K562 (cell line): ENCODE measurements around the gene ZNF581. TPM values are rescaled to one million over a fixed set of nuclear protein-coding genes. Genes with fewer than 3 reads are reported as not detected.
A peak's percentile ranks its signal among the peaks of the same experiment; 100 is the strongest.

Source experiments
- ATAC-seq: fragments of 200-7000 bp; cut with Tn5 transposase; 3 replicates; pipeline ENCODE4 v1.9.1; 2020; ENCODE audit warnings: moderate library complexity
- BruUV-seq: library from RNA; stranded (reverse); fragments of 400-500 nt; replicated peaks from 2 replicates; lab custom pipeline; 2021; lab: Mats Ljungman, UMichigan
- CTCF ChIA-PET: fragments of 300-600 bp; formaldehyde crosslinking; extraction: SDS; loops from one replicate; lab custom pipeline; 2021; ENCODE audit warnings: low intra/inter-chr PET ratio; lab: Yijun Ruan, JAX
- POLR2A ChIA-PET: fragments of 300-600, 350-650 bp; sonication (Branson Sonifier 250); formaldehyde crosslinking; extraction: SDS; loops from one replicate; lab custom pipeline; 2021; ENCODE audit warnings: antibody characterized with exemption, inconsistent platforms; lab: Yijun Ruan, JAX
- DNase-seq, 4 experiments: peaks; one replicate each; pipeline versions ENCODE4 v3.0.0 to v3.0.0-alpha.2; 2011 to 2018; ENCODE audit warnings: low spot score in 3 of 4, mixed read lengths in 3 of 4; ENCODE audit errors: extremely low read depth in 1 of 4
- FAIRE-seq: peaks from 2 replicates; lab custom pipeline; 2011; peaks lifted over from hg19 to GRCh38; lab: Jason Lieb, UNC
- H2AFZ ChIP-seq: 2 replicates; pipeline ENCODE4 v1.6.0; 2011; ENCODE audit warnings: low read depth, low read length, control low read depth, inconsistent platforms
- H3K27ac ChIP-seq: fragments of 200-600 bp; 3 replicates; pipeline ENCODE4 v1.8.0; 2011; ENCODE audit warnings: low read depth, mild to moderate bottlenecking, control low read depth, inconsistent platforms, low read length, moderate library complexity, mixed read lengths; ENCODE audit errors: extremely low read depth
- H3K27me3 ChIP-seq, 2 experiments: fragments of 300-600 bp in 1 of 2; 2 replicates in 1 of 2; 3 replicates in 1 of 2; pipeline versions ENCODE4 v1.6.0 to v1.8.0; 2011; ENCODE audit warnings: inconsistent platforms in 2 of 2, low read length in 2 of 2, mild to moderate bottlenecking in 1 of 2, mixed read lengths in 1 of 2, moderate library complexity in 1 of 2; ENCODE audit not compliant: control insufficient read depth in 2 of 2, insufficient read depth in 2 of 2
- H3K36me3 ChIP-seq: fragments of 300-600 bp; 3 replicates; pipeline ENCODE4 v1.8.0; 2011; ENCODE audit warnings: mild to moderate bottlenecking, low read length, inconsistent platforms; ENCODE audit not compliant: control insufficient read depth, insufficient read depth
- H3K4me1 ChIP-seq, 2 experiments: fragments of 200-600 bp in 1 of 2; replicated peaks in 1 of 2; 2 replicates in 1 of 2; 3 replicates in 1 of 2; pipeline versions ENCODE4 v1.5.1 to v1.8.0; 2011; ENCODE audit warnings: inconsistent platforms in 2 of 2, low read length in 2 of 2, mild to moderate bottlenecking in 1 of 2, mixed read lengths in 1 of 2, moderate library complexity in 1 of 2; ENCODE audit not compliant: control insufficient read depth in 2 of 2, insufficient read depth in 2 of 2
- H3K4me2 ChIP-seq: 2 replicates; pipeline ENCODE4 v1.6.1; 2011; ENCODE audit warnings: low read length, control low read depth, inconsistent platforms, mixed read lengths; ENCODE audit not compliant: insufficient read depth
- H3K4me3 ChIP-seq: fragments of 200-600 bp; sonication (generic), shearing (Covaris generic); 2 replicates; pipeline ENCODE4 v1.5.1; 2016; ENCODE audit warnings: control low read depth, inconsistent platforms
- H3K79me2 ChIP-seq: fragments of 200-600 bp; 3 replicates; pipeline ENCODE4 v1.8.0; 2011; ENCODE audit warnings: low read length, inconsistent platforms; ENCODE audit not compliant: control insufficient read depth, insufficient read depth
- H3K9ac ChIP-seq, 2 experiments: 2 replicates each; pipeline versions ENCODE4 v1.6.0 to v1.6.1; 2011; ENCODE audit warnings: low read depth in 2 of 2, low read length in 2 of 2, control low read depth in 1 of 2, inconsistent platforms in 1 of 2, mild to moderate bottlenecking in 1 of 2, mixed read lengths in 1 of 2; ENCODE audit not compliant: insufficient read depth in 1 of 2
- H3K9me1 ChIP-seq: one replicate; pipeline ENCODE4 v1.6.0; 2011; ENCODE audit warnings: inconsistent platforms, mild to moderate bottlenecking, low read length, moderate library complexity; ENCODE audit not compliant: control insufficient read depth, insufficient read depth
- H3K9me3 ChIP-seq: replicated peaks from 2 replicates; pipeline ENCODE4 v1.5.1; 2011; ENCODE audit warnings: low read depth, low read length, inconsistent platforms; ENCODE audit not compliant: control insufficient read depth, insufficient read depth
- H4K20me1 ChIP-seq: replicated peaks from 2 replicates; pipeline ENCODE4 v1.6.1; 2011; ENCODE audit warnings: low read length, inconsistent platforms, mixed read lengths; ENCODE audit not compliant: control insufficient read depth, insufficient read depth
- CHD7 ChIP-seq: fragments of 200-600 bp; sonication (generic); IDR thresholded peaks from one replicate; pipeline ENCODE4 v1.6.1; 2012; ENCODE audit warnings: mild to moderate bottlenecking, low read depth, low read length, inconsistent platforms
- HES1 ChIP-seq: fragments of 450-650 bp; IDR thresholded peaks from 2 replicates; pipeline ENCODE4 v1.6.1; 2016; ENCODE audit warnings: low read depth, mild to moderate bottlenecking, moderate library complexity
- NR3C1 ChIP-seq: sonication (generic); formaldehyde crosslinking; IDR thresholded peaks from 2 replicates; pipeline ENCODE4 v1.8.1; 2022; ENCODE audit warnings: missing genetic modification reagents
- POLR2G ChIP-seq: fragments of 200-400 bp; formaldehyde crosslinking; IDR thresholded peaks from 2 replicates; pipeline ENCODE4 v1.6.1; 2017; ENCODE audit warnings: low read depth, mild to moderate bottlenecking, antibody characterized with exemption, low read length, moderate library complexity
- RBFOX2 ChIP-seq: fragments of 200-400 bp; formaldehyde crosslinking; IDR thresholded peaks from 2 replicates; pipeline ENCODE4 v1.6.1; 2017; ENCODE audit warnings: low read depth, mild to moderate bottlenecking, low read length, moderate library complexity
- WGBS: fragments of 100-300 bp; shearing (Covaris generic); methylation state at CpG from one replicate; pipeline ENCODE4 v1.1.6; 2016; ENCODE audit warnings: low coverage, mixed read lengths; ENCODE audit not compliant: insufficient coverage; ENCODE audit errors: missing lambda C conversion rate; 5-methylcytosine and 5-hydroxymethylcytosine counted together
- in situ Hi-C: fragments of 300-500 bp; cut with MboI; formaldehyde crosslinking; loops from 4 replicates; pipeline ENCODE4 v1.15.0; 2018; ENCODE audit warnings: inconsistent platforms, mixed read lengths
- intact Hi-C: fragments of 100-400 bp; cut with micrococcal nuclease; formaldehyde crosslinking; loops from 2 replicates; pipeline ENCODE4 v1.14.2; 2022
- polyA plus RNA-seq, 8 experiments: library from polyadenylated mRNA; depleted of rRNA in 4 of 8; stranded (reverse) in 5 of 8; unstranded in 3 of 8; fragments of >200 nt; fragmentation: Nextera tagmentation in 2 of 8; fragmentation: Illumina TruSeq in 1 of 8; extraction: Ambion mirVana in 2 of 8; extraction: Trizol in 1 of 8; gene quantifications; 2 replicates each; pipeline versions ENCODE4 v1.2.1 to v1.2.3, GENCODE V29; 2011 to 2014; ENCODE audit warnings: inconsistent platforms in 1 of 8, missing spikeins in 1 of 8
- total RNA-seq, 7 experiments: library from RNA; depleted of rRNA in 6 of 7; stranded (reverse); fragments of >200 nt in 6 of 7; fragmentation: Illumina TruSeq in 2 of 7; extraction: Trizol in 2 of 7; gene quantifications; 2 replicates each; pipeline versions ENCODE4 v1.2.1 to v1.2.3, GENCODE V29; 2011 to 2021; ENCODE audit warnings: low replicate concordance in 1 of 7

The ZNF581 gene
- total and polyA plus RNA-seq, 9 of the 15 experiments (the other 6 are each of a cell fraction or from before 2014, with no cell fraction given) = 2.4 to 39.4 (median 15.4) TPM

DNA sequence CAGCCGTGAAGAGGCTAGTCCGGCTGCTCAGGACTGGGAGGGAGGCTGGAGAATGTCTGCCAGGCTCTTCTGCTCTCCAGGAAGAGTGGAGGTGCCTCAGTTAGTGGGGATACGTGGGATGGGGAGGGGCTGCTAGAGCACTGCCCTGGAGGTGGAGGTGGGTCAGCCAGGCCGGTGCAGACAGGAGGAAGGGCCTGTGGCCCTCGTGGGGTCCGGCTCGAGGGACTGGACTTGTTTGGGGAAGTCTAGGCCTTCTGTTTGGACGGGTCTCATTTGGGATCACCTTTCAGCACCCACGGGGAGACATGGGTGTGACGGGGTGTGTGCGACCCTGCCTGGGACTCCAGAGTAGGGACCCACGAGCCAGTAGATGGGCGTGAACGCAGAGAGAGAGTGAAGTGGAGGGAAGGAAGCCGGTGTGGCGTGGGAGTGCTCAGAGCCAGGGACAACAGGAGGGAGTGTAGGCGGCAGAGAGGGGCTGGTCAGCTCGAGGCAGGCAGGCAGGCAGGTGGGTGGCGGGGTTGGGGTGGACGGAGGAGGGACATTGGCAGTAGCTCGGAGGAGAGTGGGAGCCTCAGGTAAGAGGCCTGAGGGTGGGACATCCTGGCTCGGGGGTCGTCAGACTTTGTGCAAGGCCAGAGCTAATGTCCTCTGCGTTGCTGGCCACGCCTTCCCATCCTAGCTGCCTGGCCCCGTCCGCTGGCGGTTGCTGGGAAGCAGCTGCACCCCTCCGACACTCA lies 43.0 kb downstream of the ZNF581 start:
- BruUV-seq = no TSS peak
- in situ Hi-C loops = no loop called here
- H3K9ac ChIP-seq = peak overlapping the region in 1 of 2 experiments; percentile 45; a peak in 1 of 4 replicates
- peaks cover 0 to 57% of the 10 kb centered on the region in 2 experiments; a peak in 3 of 5 replicates for H3K4me1 ChIP-seq
- no peaks in the 10 kb centered on the region for H3K9me1 ChIP-seq
- H3K27me3 ChIP-seq = no peaks in the 10 kb centered on the region
- no peak overlapping the region for H2AFZ ChIP-seq
- H3K4me3 ChIP-seq = no peak overlapping the region
- DNase-seq (no peak), ATAC-seq (no peak)
- WGBS = 89% methylated on average over 22 of the region's 29 CpGs
- ChIA-PET CTCF (no interaction called here), POLR2A (interaction anchor here (0.6 to 0.9 kb wide), 2 partner anchors 13 to 23 kb away, joined by 3 read pairs; no protein-coding TSS in a partner anchor)
- H3K9me3 ChIP-seq = no peaks in the 10 kb centered on the region
- TF ChIP-seq NR3C1 = no peak
- 0 out of 2 replicates have a peak, but pooled peaks have one; percentile 8 for TF ChIP-seq RBFOX2
- TF ChIP-seq HES1 = no peak
- TF ChIP-seq CHD7 = no peak
- peak; percentile 45; the same call in 1 of the 2 replicates for TF ChIP-seq POLR2G
- TF ChIP-seq, all 486 proteins: peak for 2
- Histone ChIP-seq H4K20me1 (peaks cover 39% of the 10 kb centered on the region), H3K27ac (no peak overlapping the region), H3K4me2 (no peak overlapping the region), H3K79me2 (peaks cover 26% of the 10 kb centered on the region), H3K36me3 (peaks cover 85% of the 10 kb centered on the region; the same call in 2 of the 3 replicates)
- FAIRE-seq = no peak
- intact Hi-C loops = no loop called here
